NCI-H2107 (cell line): ENCODE data around the gene GMPR2.
"Not testable (repeated sequence)": the region's sequence is repeated elsewhere in the genome, so short reads cannot be mapped to it uniquely, and the experiment has no call there.

Source experiments
- DNase-seq: peaks from one replicate; lab custom pipeline; 2025; lab: John Stamatoyannopoulos, UW

The GMPR2 gene

DNA sequence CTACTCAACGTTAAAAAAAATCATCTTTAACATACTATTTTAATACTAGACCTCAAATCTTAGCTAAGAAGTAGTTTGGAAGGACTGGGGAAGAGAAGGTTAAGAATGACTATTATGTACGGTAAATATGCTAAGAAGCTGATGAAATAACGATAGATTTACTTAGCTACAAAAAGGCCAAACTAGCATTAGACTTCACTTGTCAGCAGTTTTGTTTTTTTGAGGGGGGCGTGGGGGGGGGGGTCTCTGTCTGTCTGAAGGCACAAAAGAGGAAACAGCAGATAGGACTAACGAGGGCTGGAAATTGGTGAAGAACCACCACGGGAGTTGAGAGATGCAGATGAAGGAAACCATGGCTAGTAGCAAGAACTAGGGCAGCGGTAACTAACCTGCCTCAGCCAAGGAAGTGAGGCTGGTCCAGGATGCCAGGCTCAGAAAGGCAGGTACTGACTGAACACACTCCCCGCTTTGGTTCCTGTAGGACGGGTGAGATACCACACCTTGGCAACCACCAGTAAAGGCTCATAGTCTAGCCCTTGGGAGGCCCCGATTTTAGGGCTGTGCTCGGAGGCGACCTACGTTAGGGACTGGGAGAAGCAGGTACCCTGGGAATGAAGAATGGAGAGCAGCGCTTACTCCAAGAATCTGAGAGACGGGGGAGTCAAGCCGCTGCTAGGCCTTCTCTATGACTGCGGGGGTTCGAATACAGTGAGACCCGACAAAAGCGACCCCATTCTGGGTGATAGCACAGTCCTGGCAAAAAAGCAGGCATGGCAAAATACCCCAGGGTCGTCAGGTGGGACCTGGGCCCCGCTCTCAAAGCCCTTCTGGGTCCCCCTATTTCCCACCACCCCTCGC, 1.2 kb upstream of the GMPR2 start:
- no peak for DNase-seq

- DNase-seq = peak; percentile 70
Observed at GRCh38 chr14:24232121-24232644, 546 bp upstream of the GMPR2 start, which contains the start of gene NEDD8. NEDD8 (minus strand) TSS chr14:24232367; CDS start chr14:24232267, 100 bp downstream.

GRCh38 chr14:24233538-24233866, 773 bp downstream of the GMPR2 start:
- no peak for DNase-seq

GRCh38 chr14:24234095-24235005, 1.6 kb downstream of the GMPR2 start:
- no peak for DNase-seq

- DNase-seq = no peak
Observed at GRCh38 chr14:24235804-24236688, 3.3 kb downstream of the GMPR2 start.

GRCh38 chr14:24236689-24237462, 4.1 kb downstream of the GMPR2 start:
- DNase-seq = no peak

DNA sequence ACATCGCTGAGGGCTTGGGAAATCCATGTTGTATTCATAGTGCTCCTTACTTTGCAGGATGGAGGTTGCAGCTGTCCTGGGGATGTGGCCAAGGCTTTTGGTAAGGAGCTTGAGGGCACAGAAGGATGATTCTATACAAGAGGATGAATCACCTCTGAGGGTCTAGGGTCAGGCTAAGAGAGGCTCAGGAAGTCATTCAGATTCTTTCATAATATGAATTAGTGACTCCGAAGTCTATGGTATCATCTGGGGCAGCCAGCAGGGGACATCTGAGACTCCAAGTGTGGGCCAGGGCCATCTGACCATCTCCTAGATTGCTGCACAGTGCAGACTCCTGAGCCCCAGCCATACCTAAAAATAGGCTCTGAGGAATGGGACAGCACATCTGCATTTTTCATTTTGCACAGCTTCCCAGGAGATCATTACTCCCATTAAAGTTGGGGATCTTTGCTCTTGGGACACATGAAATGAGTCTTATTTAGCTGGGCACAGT, 4.8 kb downstream of the GMPR2 start:
- DNase-seq = no peak

DNA sequence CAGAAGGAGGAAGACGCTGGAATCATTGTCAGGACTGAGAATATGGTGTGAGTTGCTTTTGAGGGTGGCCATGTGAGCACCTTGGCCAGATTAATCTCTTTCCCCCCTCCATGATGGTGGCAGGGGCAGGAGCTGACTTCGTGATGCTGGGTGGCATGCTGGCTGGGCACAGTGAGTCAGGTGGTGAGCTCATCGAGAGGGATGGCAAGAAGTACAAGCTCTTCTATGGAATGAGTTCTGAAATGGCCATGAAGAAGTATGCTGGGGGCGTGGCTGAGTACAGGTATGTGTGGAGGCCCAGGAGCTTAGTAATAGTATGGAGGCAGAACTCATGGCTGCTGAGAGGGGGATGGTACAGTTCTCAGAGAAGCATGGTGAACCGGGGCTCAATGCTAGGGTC, 5.4 kb downstream of the GMPR2 start:
- DNase-seq = no peak

DNA sequence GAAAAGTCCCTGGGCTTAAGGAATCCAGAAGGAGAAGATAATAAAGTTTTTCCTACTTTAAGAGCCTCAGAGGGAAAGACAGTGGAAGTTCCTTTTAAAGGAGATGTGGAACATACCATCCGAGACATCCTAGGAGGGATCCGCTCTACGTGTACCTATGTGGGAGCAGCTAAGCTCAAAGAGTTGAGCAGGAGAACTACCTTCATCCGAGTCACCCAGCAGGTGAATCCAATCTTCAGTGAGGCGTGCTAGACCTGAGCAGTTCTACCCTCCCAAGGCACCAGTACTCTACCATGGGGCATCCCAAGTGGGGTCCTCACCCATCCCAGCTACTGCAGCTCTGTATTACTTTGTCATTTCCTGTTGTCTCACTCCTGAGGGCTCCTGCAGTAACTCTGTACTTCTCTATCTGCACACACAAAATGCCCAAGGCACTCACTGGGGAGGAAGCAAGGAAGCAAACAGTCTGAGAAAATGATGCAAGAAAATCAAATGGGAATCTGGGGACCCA, 5.9 kb downstream of the GMPR2 start:
- DNase-seq = no peak

DNA sequence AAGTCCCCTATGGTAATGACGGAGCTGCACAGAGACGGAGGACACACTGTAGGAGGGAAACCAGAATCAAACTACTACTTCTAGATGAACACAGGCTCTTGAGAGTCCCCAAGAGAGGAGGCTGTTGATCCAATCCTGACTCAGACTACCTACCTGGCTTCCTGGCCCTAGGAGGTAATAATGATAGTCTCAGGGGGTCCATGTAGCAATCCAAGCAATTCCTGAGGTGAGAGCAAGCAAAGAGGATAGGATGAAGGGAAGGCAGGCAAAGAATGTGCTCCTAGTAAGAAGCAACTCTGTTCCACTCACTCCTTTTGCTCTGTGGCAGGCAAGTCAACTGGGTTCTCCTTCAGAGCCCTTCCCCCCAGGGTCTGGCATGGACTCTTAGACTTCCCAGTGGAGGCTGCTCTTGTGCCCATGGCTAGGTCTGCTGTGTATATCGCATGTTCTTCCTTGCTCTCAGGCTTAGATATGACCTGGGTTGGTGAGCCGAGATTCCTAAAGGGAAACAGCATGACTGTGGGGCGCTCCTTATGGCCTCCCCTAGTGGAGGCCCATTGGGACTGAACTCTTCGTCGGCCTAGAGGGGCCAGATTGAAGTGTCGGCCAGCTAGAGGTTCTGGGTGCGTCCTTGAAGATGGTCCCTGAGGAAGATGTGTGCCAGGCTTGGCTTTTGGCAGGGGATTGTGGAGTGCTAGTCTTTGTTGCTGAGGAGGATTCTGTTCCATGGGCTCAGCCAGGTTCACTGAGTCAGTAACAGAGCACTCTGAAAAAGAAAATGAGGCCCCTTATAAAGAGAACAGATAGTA, 7.6 kb downstream of the GMPR2 start:
- DNase-seq = no peak

GRCh38 chr14:24241829-24242443, 9.2 kb downstream of the GMPR2 start:
- DNase-seq = peak; percentile 89

GRCh38 chr14:24243336-24243836, 10.7 kb downstream of the GMPR2 start:
- DNase-seq = no peak

DNA sequence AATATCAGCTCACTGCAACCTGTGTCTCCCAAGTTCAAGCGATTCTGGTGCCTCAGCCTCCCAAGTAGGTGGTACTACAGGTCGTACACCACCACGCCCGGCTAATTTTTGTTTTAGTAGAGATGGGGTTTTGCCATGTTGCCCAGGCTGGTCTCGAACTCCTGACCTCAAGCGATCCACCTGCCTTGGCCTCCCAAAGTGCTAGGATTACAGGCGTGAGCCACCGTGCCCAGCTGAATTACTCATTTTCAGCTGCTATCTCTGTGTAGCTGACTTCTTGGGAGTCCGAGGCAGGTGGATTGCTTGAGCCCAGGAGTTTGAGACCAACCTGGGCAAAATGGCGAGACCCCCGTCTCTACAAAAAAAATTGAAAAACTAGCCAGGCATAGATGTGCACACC, 12.6 kb downstream of the GMPR2 start:
- not testable (repeated sequence) for DNase-seq

DNA sequence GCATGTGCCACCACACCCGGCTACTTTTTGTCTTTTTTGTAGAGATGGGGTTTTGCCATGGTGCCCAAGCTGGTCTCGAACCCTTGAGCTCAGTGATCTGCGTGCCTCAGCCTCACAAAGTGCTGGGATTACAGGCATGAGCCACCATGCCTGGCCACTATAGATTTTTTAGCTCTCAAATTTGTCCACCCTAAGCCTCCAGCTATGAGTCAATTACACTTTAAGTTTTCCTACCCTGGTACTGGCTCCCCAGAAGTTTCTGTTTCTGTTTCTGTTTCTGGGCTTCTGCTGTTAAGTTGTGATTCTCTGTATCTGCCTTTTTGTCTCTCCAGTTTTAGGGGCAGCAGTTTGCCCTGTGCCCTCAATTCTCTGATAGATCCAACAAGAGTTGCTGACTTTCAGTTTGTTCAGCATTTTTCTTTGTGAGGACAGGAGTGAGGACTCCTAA, 14.1 kb downstream of the GMPR2 start:
- no peak for DNase-seq

GRCh38 chr14:24247422-24247821, 14.7 kb downstream of the GMPR2 start:
- no peak for DNase-seq

- DNase-seq = no peak
Observed at GRCh38 chr14:24249230-24250021, 16.7 kb downstream of the GMPR2 start.

- DNase-seq = no peak
Observed at GRCh38 chr14:24250354-24250753, 17.6 kb downstream of the GMPR2 start.

GRCh38 chr14:24251880-24252288, 19.2 kb downstream of the GMPR2 start:
- DNase-seq = no peak
